Ovary (tissue), 9 donors: ENCODE measurements around the gene DBH. TPM values are rescaled to one million over a fixed set of nuclear protein-coding genes. Genes with fewer than 3 reads are reported as not detected.
"Not testable (repeated sequence)": the region's sequence is repeated elsewhere in the genome, so short reads cannot be mapped to it uniquely, and the experiment has no call there.

Experiments
- DNase-seq, 5 donors: peaks; one replicate each; pipeline ENCODE4 v3.0.0-alpha.2; 2019 to 2020
- H3K27ac ChIP-seq, 2 donors: fragments of 200-600 bp; one replicate each; pipeline versions ENCODE4 v1.5.1 to v1.8.0; 2019 to 2022
- H3K27me3 ChIP-seq: fragments of 200-600 bp; one replicate; pipeline ENCODE4 v1.8.0; 2022
- H3K36me3 ChIP-seq: fragments of 200-600 bp; sonication (generic); one replicate; pipeline ENCODE4 v1.5.1; 2019
- H3K4me1 ChIP-seq: one replicate; pipeline ENCODE4 v1.8.1; 2013; ENCODE audit warnings: mild to moderate bottlenecking, moderate library complexity; ENCODE audit not compliant: insufficient read depth
- H3K4me3 ChIP-seq: fragments of 200-600 bp; sonication (generic); one replicate; pipeline ENCODE4 v1.5.1; 2017
- H3K9me3 ChIP-seq, 2 donors: fragments of 200-600 bp in 1 of 2; sonication (generic) in 1 of 2; one replicate each; pipeline versions ENCODE4 v1.5.1 to v1.8.1; 2013 to 2019; ENCODE audit warnings: mild to moderate bottlenecking in 1 of 2, moderate library complexity in 1 of 2
- CTCF ChIP-seq, 3 donors: fragments of 450-650 bp in 2 of 3; fragments of 200-600 bp in 1 of 3; IDR thresholded peaks; one replicate each; pipeline versions ENCODE4 v1.5.1 to v1.8.0; 2016 to 2022; ENCODE audit warnings: antibody characterized with exemption in 3 of 3, mild to moderate bottlenecking in 1 of 3
- EP300 ChIP-seq: sonication (generic); formaldehyde crosslinking; IDR thresholded peaks from one replicate; pipeline ENCODE4 v1.6.1; 2017; ENCODE audit warnings: antibody characterized with exemption
- POLR2A ChIP-seq: fragments of 450-650 bp; IDR thresholded peaks from one replicate; pipeline ENCODE4 v1.6.1; 2017; ENCODE audit warnings: antibody characterized with exemption, mild to moderate bottlenecking, moderate library complexity
- WGBS, 3 donors: extraction: QIAGEN DNeasy Blood & Tissue Kit in 1 of 3; methylation state at CpG; one replicate each; pipeline versions ENCODE4 v1.1.5 to v1.1.7; 2013 to 2017; 5-methylcytosine and 5-hydroxymethylcytosine counted together
- intact Hi-C, 4 donors: fragments of 100-400 bp; cut with DNase I; formaldehyde crosslinking; loops; one replicate each; pipeline versions ENCODE4 v1.11.0 to v1.15.1; 2022 to 2023
- polyA plus RNA-seq, 2 donors: library from polyadenylated mRNA; stranded (reverse); fragments of 200-250 nt in 1 of 2; fragments of 350-450 nt in 1 of 2; fragmentation: Illumina TruSeq in 1 of 2; extraction: RNeasy Lipid Tissue Mini Kit (QIAGEN cat#74804) in 1 of 2; gene quantifications; one replicate each; pipeline ENCODE4 v1.2.3, GENCODE V29; 2013 to 2014
- total RNA-seq, 7 donors: library from RNA; depleted of rRNA in 2 of 7; stranded (reverse); fragments of >200 nt in 2 of 7; fragmentation: NEBNext Ultra II Directional in 3 of 7; extraction: Animal tissue kit (Norgen Biotek cat#: 25700) in 3 of 7; gene quantifications; one replicate each; pipeline versions ENCODE4 v1.1.0 to v1.2.4, GENCODE V29; 2016 to 2023
- donor health status: DM: no; HTN: no; CAD: no; lungs with moderate emphysema.
- donor health status: DM: no; HTN: no; CAD: no.
- donor health status: Bipolar disorder and iron deficiency.
- donor health status: DM: yes; HTN: yes; CAD: no.
- donor health status: DM: no; HTN: no; CAD: no.
- donor health status: DM: yes; HTN: yes; CAD: no.

DBH gene
- total and polyA plus RNA-seq, 9 donors, result 0.28 TPM; not detected in 8

DNA sequence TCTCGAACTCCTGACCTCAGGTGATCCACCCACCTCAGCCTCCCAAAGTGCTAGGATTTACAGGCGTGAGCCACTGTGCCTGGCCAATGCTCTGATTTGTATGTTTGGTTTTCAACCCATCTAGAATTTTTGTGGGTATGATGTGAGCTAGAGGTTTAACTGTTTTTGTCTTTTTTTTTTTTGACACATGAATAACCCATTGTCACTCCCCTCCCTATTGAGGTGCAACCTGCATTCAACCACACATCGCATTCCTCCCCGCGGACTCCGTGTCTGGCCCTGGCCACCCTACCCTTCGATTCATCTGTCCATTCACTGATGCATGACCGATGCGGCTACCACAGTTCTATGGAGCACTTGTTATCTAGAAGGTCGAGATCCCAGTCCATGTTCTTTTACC lies 17.4 kb upstream of the DBH start:
- H3K36me3 ChIP-seq, result no peaks in the 10 kb centered on the region
- no peaks in the 10 kb centered on the region for H3K27me3 ChIP-seq
- H3K4me3 ChIP-seq, result no peak overlapping the region
- TF ChIP-seq EP300 (no peak), CTCF (IDR thresholded peaks at IDR 0.05) (no peak), POLR2A (no peak)
- WGBS, 3 donors, result 79 to 88% (median 81%) methylated on average over 10 of the region's 10 CpGs
- intact Hi-C loops, result no loop called here
- no peak for DNase-seq
- H3K9me3 ChIP-seq, result no peaks in the 10 kb centered on the region
- no peaks in the 10 kb centered on the region for H3K4me1 ChIP-seq
- H3K27ac ChIP-seq, result no peak overlapping the region

GRCh38 chr9:133619791-133620190 lies 16.4 kb upstream of the DBH start:
- H3K27ac ChIP-seq, result no peak overlapping the region
- intact Hi-C loops, result no loop called here
- no peaks in the 10 kb centered on the region for H3K27me3 ChIP-seq
- H3K9me3 ChIP-seq, result no peaks in the 10 kb centered on the region
- H3K4me3 ChIP-seq, result no peak overlapping the region
- DNase-seq, result no peak
- no peaks in the 10 kb centered on the region for H3K36me3 ChIP-seq
- H3K4me1 ChIP-seq, result no peaks in the 10 kb centered on the region
- 11 to 20% (median 14%) methylated on average over 8 of the region's 8 CpGs for WGBS, 3 donors
- TF ChIP-seq POLR2A, result no peak
- TF ChIP-seq EP300, result no peak
- no peak for TF ChIP-seq CTCF (IDR thresholded peaks at IDR 0.05)

DNA sequence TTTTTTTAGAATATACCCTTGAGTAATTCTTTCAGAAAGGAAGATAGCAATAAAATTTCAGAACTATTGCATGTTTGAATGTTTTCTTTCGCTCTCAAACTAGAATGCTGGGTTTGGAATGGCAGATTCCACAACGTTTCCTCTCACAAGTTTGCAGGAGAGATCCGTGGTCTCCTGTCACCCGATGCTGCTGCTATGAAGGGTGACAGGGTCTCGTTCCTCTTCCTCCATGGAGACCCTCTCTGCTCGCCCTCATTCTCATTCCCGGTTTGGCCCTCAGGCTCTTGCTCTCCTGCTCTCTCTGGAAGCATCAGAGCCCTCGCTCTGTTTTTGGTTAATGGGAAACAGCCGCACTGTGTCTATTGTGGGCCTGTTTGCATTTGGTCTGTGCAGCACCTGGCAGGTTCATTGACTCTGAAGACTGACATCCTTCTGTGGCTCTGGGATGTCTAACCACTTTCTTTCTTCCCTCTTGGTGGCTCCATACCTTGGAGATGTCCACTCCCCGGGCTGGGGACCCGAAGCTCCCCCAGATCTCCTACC lies 14.4 kb upstream of the DBH start:
- 73 to 74% (median 74%) methylated on average over 11 of the region's 11 CpGs for WGBS, 3 donors
- Histone ChIP-seq H3K27ac (no peak overlapping the region), H3K36me3 (no peaks in the 10 kb centered on the region), H3K4me1 (no peaks in the 10 kb centered on the region), H3K27me3 (no peaks in the 10 kb centered on the region), H3K4me3 (no peak overlapping the region), H3K9me3 (peaks cover 0 to 8% of the 10 kb centered on the region in 2 donors)
- DNase-seq, result no peak
- no peak for TF ChIP-seq EP300
- TF ChIP-seq POLR2A, result no peak
- TF ChIP-seq CTCF (IDR thresholded peaks at IDR 0.05), result no peak
- intact Hi-C loops, result no loop called here

DNA sequence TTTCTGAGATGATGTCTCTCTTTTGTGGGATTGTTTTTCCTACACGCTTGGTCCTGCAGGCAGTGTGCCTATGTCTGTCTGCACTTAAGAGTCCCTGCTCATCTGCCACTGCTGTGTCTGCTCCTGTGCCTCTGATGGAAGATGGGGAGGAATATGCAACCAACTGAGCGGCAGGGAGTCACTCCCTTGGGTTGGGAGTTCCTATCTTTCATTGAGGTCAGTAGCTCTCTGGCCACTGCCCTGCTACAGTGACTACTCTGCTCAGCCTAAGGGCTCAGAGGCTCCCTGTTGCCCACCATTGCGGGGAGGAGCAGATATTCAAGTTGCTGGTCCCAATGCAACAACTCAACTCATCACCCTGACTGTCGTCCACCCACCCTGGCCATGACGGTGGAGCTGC lies 13.6 kb upstream of the DBH start:
- Histone ChIP-seq H3K4me1 (no peaks in the 10 kb centered on the region), H3K36me3 (no peaks in the 10 kb centered on the region), H3K4me3 (no peak overlapping the region), H3K9me3 (peaks cover 0 to 8% of the 10 kb centered on the region in 2 donors), H3K27ac (no peak overlapping the region), H3K27me3 (no peaks in the 10 kb centered on the region)
- WGBS, 3 donors, result 58 to 66% (median 60%) methylated on average over 4 to 5 of the region's 5 CpGs
- no peak for TF ChIP-seq EP300
- no peak for TF ChIP-seq POLR2A
- TF ChIP-seq CTCF (IDR thresholded peaks at IDR 0.05), result no peak
- no peak for DNase-seq
- intact Hi-C loops, result no loop called here

GRCh38 chr9:133626008-133626407 lies 10.2 kb upstream of the DBH start:
- intact Hi-C loops, H3K27ac ChIP-seq, H3K4me3 ChIP-seq, H3K36me3 ChIP-seq, H3K27me3 ChIP-seq, H3K9me3 ChIP-seq, DNase-seq, H3K4me1 ChIP-seq: not testable (repeated sequence)
